IPS-NIHi11 (cell line): ENCODE results near the gene NDRG4.
A peak's percentile ranks its signal among the peaks of the same experiment; 100 is the strongest.

Source experiments
- DNase-seq: peaks from one replicate; pipeline ENCODE4 v3.0.0; 2012; ENCODE audit warnings: mixed read lengths, low spot score

The NDRG4 gene

GRCh38 chr16:58510097-58510775, 10.3 kb downstream of the NDRG4 start:
- DNase-seq: no peak

GRCh38 chr16:58510776-58511628, 11.1 kb downstream of the NDRG4 start:
- DNase-seq: no peak

GRCh38 chr16:58511933-58512815, 12.2 kb downstream of the NDRG4 start:
- DNase-seq: peak; percentile 76

GRCh38 chr16:58513874-58514273, 13.9 kb downstream of the NDRG4 start:
- no peak for DNase-seq

GRCh38 chr16:58515125-58515870, 15.4 kb downstream of the NDRG4 start, which contains the start of gene SETD6:
TSS of gene SETD6 (plus strand) at chr16:58515517. CDS start at chr16:58515538, 21 bp downstream.
- DNase-seq: peak; percentile 85

- DNase-seq: peak; percentile 81
Observed at GRCh38 chr16:58515871-58516767, 16.2 kb downstream of the NDRG4 start.

- DNase-seq: no peak
Observed at GRCh38 chr16:58516768-58517107, 16.8 kb downstream of the NDRG4 start.

GRCh38 chr16:58518083-58518979, 18.4 kb downstream of the NDRG4 start:
- DNase-seq: no peak

- DNase-seq: no peak
Observed at GRCh38 chr16:58518980-58519368, 19.0 kb downstream of the NDRG4 start.

- no peak for DNase-seq
Observed at GRCh38 chr16:58519707-58520106, 19.8 kb downstream of the NDRG4 start.

GRCh38 chr16:58530179-58530578, 30.2 kb downstream of the NDRG4 start:
- DNase-seq: no peak

GRCh38 chr16:58532414-58532813, 32.5 kb downstream of the NDRG4 start:
- DNase-seq: no peak

GRCh38 chr16:58533751-58534470, 34.0 kb downstream of the NDRG4 start:
- DNase-seq: no peak

GRCh38 chr16:58535100-58535499, 35.2 kb downstream of the NDRG4 start:
- no peak for DNase-seq

GRCh38 chr16:58536278-58536677, 36.3 kb downstream of the NDRG4 start:
- no peak for DNase-seq

- DNase-seq: no peak
Observed at GRCh38 chr16:58537124-58537906, 37.4 kb downstream of the NDRG4 start.

GRCh38 chr16:58541711-58542110, 41.8 kb downstream of the NDRG4 start:
- no peak for DNase-seq

- DNase-seq: no peak
Observed at GRCh38 chr16:58542291-58542690, 42.3 kb downstream of the NDRG4 start.
